Vagina (tissue), 2 donors: ENCODE data around the gene ZNF488. TPM values are rescaled to one million over a fixed set of nuclear protein-coding genes. Genes with fewer than 3 reads are reported as not detected.

Experiments used
- DNase-seq, 2 donors: peaks; one replicate each; pipeline ENCODE4 v3.0.0-alpha.2; 2017; ENCODE audit errors: extremely low spot score in 2 of 2
- H3K27ac ChIP-seq: fragments of 200-600 bp; sonication (generic); one replicate; pipeline ENCODE4 v1.5.1; 2019
- H3K27me3 ChIP-seq: fragments of 200-600 bp; sonication (generic); one replicate; pipeline ENCODE4 v1.5.1; 2019
- H3K36me3 ChIP-seq, 2 donors: fragments of 200-600 bp; sonication (generic); one replicate each; pipeline ENCODE4 v1.5.1; 2017 to 2019
- H3K4me1 ChIP-seq: fragments of 200-600 bp; sonication (generic); one replicate; pipeline ENCODE4 v1.5.1; 2019
- H3K4me3 ChIP-seq, 2 donors: fragments of 200-600 bp; sonication (generic); 1 replicate in 1 of 2; 2 replicates in 1 of 2; pipeline ENCODE4 v1.5.1; 2016 to 2019
- H3K9me3 ChIP-seq: fragments of 200-600 bp; sonication (generic); one replicate; pipeline ENCODE4 v1.5.1; 2019
- CTCF ChIP-seq, 3 experiments: fragments of 450-650 bp in 2 of 3; fragments of 200-600 bp in 1 of 3; sonication (generic) in 1 of 3; IDR thresholded peaks; one replicate each; pipeline ENCODE4 v1.5.1; 2017 to 2019; ENCODE audit warnings: antibody characterized with exemption in 3 of 3, mild to moderate bottlenecking in 2 of 3, moderate library complexity in 2 of 3
- POLR2A ChIP-seq, 2 donors: fragments of 450-650 bp; IDR thresholded peaks; one replicate each; pipeline ENCODE4 v1.6.1; 2017; ENCODE audit warnings: antibody characterized with exemption in 2 of 2, mild to moderate bottlenecking in 2 of 2, moderate library complexity in 2 of 2
- POLR2AphosphoS5 ChIP-seq, 2 donors: sonication (generic); formaldehyde crosslinking; IDR thresholded peaks; one replicate each; pipeline ENCODE4 v1.9.0; 2017; ENCODE audit warnings: antibody characterized with exemption in 2 of 2, mild to moderate bottlenecking in 2 of 2, low read depth in 1 of 2; ENCODE audit not compliant: insufficient read depth in 1 of 2
- intact Hi-C: fragments of 100-400 bp; cut with DNase I; formaldehyde crosslinking; loops from one replicate; pipeline ENCODE4 v1.15.1; 2023
- total RNA-seq: library from RNA; depleted of rRNA; stranded (reverse); fragments of >200 nt; gene quantifications from one replicate; pipeline ENCODE4 v1.2.3, GENCODE V29; 2016

ZNF488 gene
- total RNA-seq, 1 donor from 2014 or later = not detected

GRCh38 chr10:47381427-47382379 is 2.4 kb downstream of the ZNF488 start:
- peak; percentile 79 to 81 for DNase-seq
- intact Hi-C loops = loop anchor here (5.0 kb wide), 1 partner anchor 1099 kb away; no protein-coding TSS in a partner anchor
- TF ChIP-seq POLR2A (IDR thresholded peaks at IDR 0.05) (no peak), CTCF (IDR thresholded peaks at IDR 0.05) (no peak), POLR2AphosphoS5 (IDR thresholded peaks at IDR 0.05; ENCODE audit: insufficient read depth in 1 of 2, low read depth in 1 of 2) (no peak)

GRCh38 chr10:47381103-47381395 is 3.0 kb downstream of the ZNF488 start:
- no peak overlapping the region for H3K27ac ChIP-seq
- H3K27me3 ChIP-seq = no peaks in the 10 kb centered on the region
- no peak overlapping the region for H3K4me3 ChIP-seq
- TF ChIP-seq CTCF (IDR thresholded peaks at IDR 0.05) = no peak
- no peak for TF ChIP-seq POLR2AphosphoS5 (IDR thresholded peaks at IDR 0.05; ENCODE audit: insufficient read depth in 1 of 2, low read depth in 1 of 2)
- TF ChIP-seq POLR2A (IDR thresholded peaks at IDR 0.05) = no peak
- no peaks in the 10 kb centered on the region for H3K9me3 ChIP-seq
- H3K4me1 ChIP-seq = peaks cover 6% of the 10 kb centered on the region
- DNase-seq = peak in 1 of 2 donors; percentile 75
- H3K36me3 ChIP-seq = no peaks in the 10 kb centered on the region
- intact Hi-C loops = loop anchor here (5.0 kb wide), 1 partner anchor 1099 kb away; no protein-coding TSS in a partner anchor

More at GRCh38 chr10:47381427-47382379, 2.4 kb downstream of the ZNF488 start:
- H3K27me3 ChIP-seq = no peaks in the 10 kb centered on the region
- H3K36me3 ChIP-seq = no peaks in the 10 kb centered on the region
- no peaks in the 10 kb centered on the region for H3K9me3 ChIP-seq
- no peak overlapping the region for H3K27ac ChIP-seq
- H3K4me3 ChIP-seq = no peak overlapping the region
- peaks cover 6% of the 10 kb centered on the region for H3K4me1 ChIP-seq

GRCh38 chr10:47380341-47381102 is 3.6 kb downstream of the ZNF488 start:
- H3K9me3 ChIP-seq = no peaks in the 10 kb centered on the region
- H3K36me3 ChIP-seq = no peaks in the 10 kb centered on the region
- TF ChIP-seq POLR2AphosphoS5 (IDR thresholded peaks at IDR 0.05; ENCODE audit: insufficient read depth in 1 of 2, low read depth in 1 of 2) (no peak), CTCF (IDR thresholded peaks at IDR 0.05) (no peak), POLR2A (IDR thresholded peaks at IDR 0.05) (no peak)
- no peaks in the 10 kb centered on the region for H3K27me3 ChIP-seq
- peaks cover 6% of the 10 kb centered on the region for H3K4me1 ChIP-seq
- H3K4me3 ChIP-seq = no peak overlapping the region
- intact Hi-C loops = loop anchor here (5.0 kb wide), 1 partner anchor 1098 kb away; no protein-coding TSS in a partner anchor
- peak; percentile 55 to 64 for DNase-seq
- no peak overlapping the region for H3K27ac ChIP-seq

GRCh38 chr10:47379901-47380300 is 4.2 kb downstream of the ZNF488 start:
- H3K9me3 ChIP-seq = no peaks in the 10 kb centered on the region
- H3K4me3 ChIP-seq = no peak overlapping the region
- H3K4me1 ChIP-seq = peaks cover 6% of the 10 kb centered on the region
- DNase-seq = peak; percentile 81 to 88
- H3K36me3 ChIP-seq = no peaks in the 10 kb centered on the region
- H3K27me3 ChIP-seq = no peaks in the 10 kb centered on the region
- H3K27ac ChIP-seq = no peak overlapping the region
- intact Hi-C loops = loop anchor here (5.0 kb wide), 1 partner anchor 1098 kb away; no protein-coding TSS in a partner anchor
- TF ChIP-seq POLR2AphosphoS5 (IDR thresholded peaks at IDR 0.05; ENCODE audit: insufficient read depth in 1 of 2, low read depth in 1 of 2) (no peak), POLR2A (IDR thresholded peaks at IDR 0.05) (no peak)

- no peak overlapping the region for H3K4me3 ChIP-seq
- no peaks in the 10 kb centered on the region for H3K36me3 ChIP-seq
- H3K27ac ChIP-seq = no peak overlapping the region
- H3K27me3 ChIP-seq = no peaks in the 10 kb centered on the region
- intact Hi-C loops = no loop called here
- H3K9me3 ChIP-seq = no peaks in the 10 kb centered on the region
- TF ChIP-seq POLR2A (IDR thresholded peaks at IDR 0.05) = no peak
- peaks cover 6% of the 10 kb centered on the region for H3K4me1 ChIP-seq
- peak; percentile 40 to 83 for DNase-seq
Measured at GRCh38 chr10:47379445-47379785, 4.7 kb downstream of the ZNF488 start.
